Endothelial cell of hepatic sinusoid (primary cell): Measurements from ENCODE around the gene HLA-DQB2.
"Not testable (repeated sequence)": the region's sequence is repeated elsewhere in the genome, so short reads cannot be mapped to it uniquely, and the experiment has no call there.

ENCODE experiments used
- in situ Hi-C: cut with HindIII; loops from 2 replicates; pipeline ENCODE4 v1.10.0; 2017; ENCODE audit warnings: low sequenced_read_pairs

Gene HLA-DQB2

GRCh38 chr6:32759669-32760068 lies 3.7 kb downstream of the HLA-DQB2 start:
- in situ Hi-C loops = loop anchor here (25.0 kb wide), 1 partner anchor 497 kb away; no protein-coding TSS in a partner anchor

GRCh38 chr6:32752580-32752979 lies 10.8 kb downstream of the HLA-DQB2 start:
- in situ Hi-C loops = loop anchor here (25.0 kb wide), 1 partner anchor 490 kb away; no protein-coding TSS in a partner anchor

- in situ Hi-C loops = not testable (repeated sequence)
Observed at GRCh38 chr6:32745649-32746048, 17.7 kb downstream of the HLA-DQB2 start.

- in situ Hi-C loops = loop anchor here (5.0 kb wide), 1 partner anchor 77 kb away; the partner anchor contains the start of gene HLA-DQB1
Observed at GRCh38 chr6:32744776-32745175, 18.6 kb downstream of the HLA-DQB2 start.

GRCh38 chr6:32742374-32742773 lies 21.0 kb downstream of the HLA-DQB2 start:
- in situ Hi-C loops = loop anchor here (5.0 kb wide), 1 partner anchor 75 kb away; the partner anchor contains the start of gene HLA-DQB1

- in situ Hi-C loops = loop anchor here (5.0 kb wide), 1 partner anchor 74 kb away; the partner anchor contains the start of gene HLA-DQB1
Observed at GRCh38 chr6:32741031-32741960, 22.0 kb downstream of the HLA-DQB2 start, which contains the start of gene HLA-DQA2. Gene HLA-DQA2 (plus strand): TSS chr6:32741391. CDS start chr6:32741444, 53 bp downstream.

- in situ Hi-C loops = no loop called here
Observed at GRCh38 chr6:32738126-32738525, 25.2 kb downstream of the HLA-DQB2 start.

- in situ Hi-C loops = no loop called here
Observed at GRCh38 chr6:32718879-32719278, 44.5 kb downstream of the HLA-DQB2 start.

GRCh38 chr6:32716396-32716795 lies 46.9 kb downstream of the HLA-DQB2 start:
- in situ Hi-C loops = no loop called here

- in situ Hi-C loops = no loop called here
Observed at GRCh38 chr6:32713241-32713640, 50.1 kb downstream of the HLA-DQB2 start.

- in situ Hi-C loops = no loop called here
Observed at GRCh38 chr6:32709625-32710024, 53.7 kb downstream of the HLA-DQB2 start.
